Epithelial cell of umbilical artery (primary cell): ENCODE results near the gene OR52N5. TPM values are rescaled to one million over a fixed set of nuclear protein-coding genes. Genes with fewer than 3 reads are reported as not detected.

ENCODE experiments used
- total RNA-seq: library from RNA; depleted of rRNA; stranded (reverse); fragments of >200 nt; gene quantifications from 2 replicates; pipeline ENCODE4 v1.2.3, GENCODE V29; 2014

The OR52N5 gene
- not detected in 2 replicates for total RNA-seq

DNA sequence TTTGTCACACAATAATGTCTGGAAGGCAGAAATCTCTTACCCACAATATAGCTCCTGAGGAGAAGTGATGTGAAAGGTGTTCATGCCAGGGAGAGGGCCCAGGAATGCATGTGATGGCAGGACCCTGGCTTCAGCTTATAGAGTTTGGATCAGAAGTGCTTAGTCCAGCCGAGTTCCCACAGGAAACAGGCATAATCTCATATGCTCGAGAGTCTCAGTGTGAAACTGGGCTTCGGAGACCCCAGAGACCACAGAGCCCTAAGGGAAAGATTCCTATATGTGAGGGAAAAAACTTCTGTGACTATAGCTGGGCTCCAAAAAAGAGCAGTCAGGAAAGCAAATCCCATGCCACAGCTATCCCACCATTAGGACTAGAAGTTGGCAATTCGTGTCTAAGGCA, at the start of gene OR52N5:
OR52N5 (minus strand) TSS at position 101 of the 400 bp plus-strand sequence. CDS start 4,721 bp downstream, outside the sequence.

DNA sequence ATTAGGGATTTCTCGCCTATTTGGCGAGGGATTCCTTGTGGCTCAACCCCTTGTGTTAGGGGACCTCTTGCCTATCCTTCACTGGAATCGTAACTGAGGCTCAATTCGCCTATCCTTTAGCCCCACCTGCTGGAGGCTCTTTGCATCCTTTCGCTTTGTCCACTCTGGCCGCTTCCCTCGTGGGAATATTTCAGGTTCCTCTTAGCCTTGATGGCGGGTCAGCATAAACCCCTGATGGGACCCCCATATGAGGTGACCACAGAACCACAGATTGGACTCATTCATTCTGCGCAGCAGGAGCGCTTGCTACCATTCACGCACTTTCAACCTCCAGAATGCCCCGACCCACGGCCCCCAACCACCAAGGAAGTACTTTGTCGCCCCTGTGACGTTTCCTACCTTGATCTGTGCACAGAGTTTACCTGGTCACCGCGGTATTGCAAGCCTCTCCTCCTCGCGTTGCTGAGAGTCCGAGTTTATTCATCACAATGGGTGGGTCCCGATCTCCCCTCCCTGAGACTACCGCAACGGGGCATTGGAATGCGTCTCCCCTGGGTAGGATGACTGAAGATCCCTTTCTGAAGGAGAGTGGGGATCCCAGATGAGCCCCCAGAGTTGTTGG, 25.5 kb upstream of the OR52N5 start, which contains the start of gene OR52N2:
OR52N2 (plus strand) TSS at position 425 of the 622 bp plus-strand sequence. CDS start 11,412 bp downstream, outside the sequence.

DNA sequence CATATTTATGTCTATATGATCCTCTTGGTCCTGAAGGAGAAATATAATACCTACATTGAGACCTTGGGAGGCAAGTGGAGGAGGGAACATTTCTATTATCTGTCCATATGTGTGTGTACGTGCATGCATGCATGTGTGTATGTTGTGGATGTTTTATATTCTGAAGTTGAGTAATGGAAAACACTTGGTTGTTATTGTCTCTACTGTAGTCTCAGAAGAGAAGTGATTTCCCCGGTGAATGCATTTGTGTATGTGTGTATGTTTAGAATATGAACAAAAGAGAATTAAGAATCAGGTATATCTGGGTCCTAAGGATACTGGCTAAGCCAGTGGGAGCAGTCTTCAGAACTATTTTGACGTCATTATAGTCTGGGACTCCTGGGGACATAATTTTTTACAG, 8.0 kb upstream of the OR52N5 start, which contains the start of gene OR52N1:
OR52N1 (minus strand) TSS at position 101 of the 400 bp plus-strand sequence. CDS start 2,449 bp downstream, outside the sequence.

DNA sequence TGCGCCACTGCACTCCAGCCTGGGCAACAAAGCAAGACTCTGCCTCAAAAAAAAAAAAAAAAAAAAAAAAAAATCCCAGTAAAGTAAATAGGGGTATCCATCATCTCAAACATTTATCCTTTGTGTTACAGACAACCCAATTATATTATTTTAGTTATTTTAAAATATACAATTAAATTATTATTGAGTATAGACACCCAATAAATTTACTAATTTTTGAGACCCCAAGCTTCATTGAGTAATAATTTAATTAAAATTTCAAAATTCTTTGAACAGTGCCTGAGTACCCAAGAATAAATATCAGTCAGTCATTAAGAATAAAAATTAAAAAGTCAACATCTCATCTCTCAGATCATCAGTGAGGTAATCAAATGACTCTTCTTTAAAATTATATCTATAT, 29.2 kb downstream of the OR52N5 start, which contains the start of gene OR52N4:
OR52N4 (plus strand) TSS at position 301 of the 400 bp plus-strand sequence. CDS start 498 bp downstream, outside the sequence.

DNA sequence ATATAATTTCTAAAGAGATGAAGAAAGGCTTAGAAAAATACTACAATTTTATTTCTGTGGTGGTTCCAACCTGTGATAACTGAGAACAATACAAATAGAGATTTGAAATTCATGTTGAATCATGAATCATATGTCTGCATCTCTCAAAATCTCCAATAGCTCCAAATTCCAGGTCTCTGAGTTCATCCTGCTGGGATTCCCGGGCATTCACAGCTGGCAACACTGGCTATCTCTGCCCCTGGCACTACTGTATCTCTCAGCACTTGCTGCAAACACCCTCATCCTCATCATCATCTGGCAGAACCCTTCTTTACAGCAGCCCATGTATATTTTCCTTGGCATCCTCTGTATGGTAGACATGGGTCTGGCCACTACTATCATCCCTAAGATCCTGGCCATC, 46.8 kb downstream of the OR52N5 start, which contains the start of gene OR56B1:
OR56B1 (plus strand) TSS at position 53 of the 400 bp plus-strand sequence; CDS start at position 122, 69 bp downstream.

Other genes with a start within 250 kb of the OR52N5 start
- gene OR52H1, start 234.8 kb downstream of the OR52N5 start, total RNA-seq, result not detected in 2 replicates
- not detected in 2 replicates for gene OR52B6, start 202.5 kb downstream of the OR52N5 start, total RNA-seq
- 0.97 and 2.4 TPM in 2 replicates for gene TRIM6, start 186.7 kb downstream of the OR52N5 start, total RNA-seq
- gene TRIM34, start 158.4 kb downstream of the OR52N5 start, total RNA-seq, result 5.8 and 26.4 TPM in 2 replicates
- 84.8 and 97.6 TPM in 2 replicates for gene TRIM5, start 98.3 kb downstream of the OR52N5 start, total RNA-seq
- gene TRIM22, start 93.6 kb downstream of the OR52N5 start, total RNA-seq, result 89.6 and 196 TPM in 2 replicates
- gene OR56B1, start 46.9 kb downstream of the OR52N5 start, total RNA-seq, result not detected in 2 replicates
- not detected in 2 replicates for gene OR52N4, start 29.1 kb downstream of the OR52N5 start, total RNA-seq
- not detected in 2 replicates for gene OR52N1, start 7.9 kb upstream of the OR52N5 start, total RNA-seq
- gene OR52N2, start 25.6 kb upstream of the OR52N5 start, total RNA-seq, result not detected in 2 replicates
- gene OR52E6, start 58.5 kb upstream of the OR52N5 start, total RNA-seq, result not detected in 2 replicates
- gene OR52E8, start 74.3 kb upstream of the OR52N5 start, total RNA-seq, result not detected in 2 replicates
- gene OR52E4, start 97.3 kb upstream of the OR52N5 start, total RNA-seq, result not detected in 2 replicates
- not detected in 2 replicates for gene OR52E5, start 109.9 kb upstream of the OR52N5 start, total RNA-seq
- not detected in 2 replicates for gene OR56A3, start 158.9 kb upstream of the OR52N5 start, total RNA-seq
- gene OR56A5, start 185.1 kb upstream of the OR52N5 start, total RNA-seq, result not detected in 2 replicates
- not detected in 2 replicates for gene OR52L1, start 203.6 kb upstream of the OR52N5 start, total RNA-seq
- not detected in 2 replicates for gene OR56A4, start 223.6 kb upstream of the OR52N5 start, total RNA-seq
- gene OR56A1, start 247.4 kb upstream of the OR52N5 start, total RNA-seq, result under 0.01 TPM in 1 of 2 replicates, not detected in the other